SK-N-SH treated with all-trans-retinoic acid at 6 μM for 48 hours (cell line): ENCODE measurements around the gene ZNF880.
"Not testable (repeated sequence)": the region's sequence is repeated elsewhere in the genome, so short reads cannot be mapped to it uniquely, and the experiment has no call there.

Experiments
- ATAC-seq: fragments of 200-7000 bp; cut with Tn5 transposase; 3 replicates; pipeline ENCODE4 v1.9.1; 2020; ENCODE audit warnings: mild to moderate bottlenecking, moderate library complexity
- ARNTL ChIP-seq: fragments of 450-650 bp; formaldehyde crosslinking; IDR thresholded peaks from 2 replicates; pipeline ENCODE4 v1.5.0; 2020; ENCODE audit warnings: low read depth, mild to moderate bottlenecking, moderate library complexity, borderline replicate concordance
- BACH2 ChIP-seq: fragments of 250-450 bp; sonication (Bioruptor Pico); IDR thresholded peaks from 2 replicates; pipeline ENCODE4 v1.9.0; 2021; ENCODE audit warnings: mild to moderate bottlenecking, borderline replicate concordance
- CSDC2 ChIP-seq: fragments of 250-450 bp; sonication (Bioruptor Pico); IDR thresholded peaks from 2 replicates; pipeline ENCODE4 v1.5.0; 2020; ENCODE audit warnings: mild to moderate bottlenecking, moderate library complexity
- CSRNP3 ChIP-seq: fragments of 250-450 bp; sonication (Bioruptor Pico); IDR thresholded peaks from 2 replicates; pipeline ENCODE4 v1.5.1; 2021; ENCODE audit warnings: mild to moderate bottlenecking, moderate library complexity
- ESRRG ChIP-seq: fragments of 250-450 bp; sonication (Bioruptor Pico); IDR thresholded peaks from 2 replicates; pipeline ENCODE4 v1.6.1; 2021; ENCODE audit warnings: mild to moderate bottlenecking
- GLIS3 ChIP-seq: fragments of 250-450 bp; sonication (Bioruptor Pico); IDR thresholded peaks from 2 replicates; pipeline ENCODE4 v1.5.0; 2020; ENCODE audit warnings: mild to moderate bottlenecking, moderate library complexity
- ISL1 ChIP-seq: fragments of 250-450 bp; sonication (Bioruptor Pico); IDR thresholded peaks from 2 replicates; pipeline ENCODE4 v2.1.2; 2022; ENCODE audit warnings: mild to moderate bottlenecking, moderate library complexity
- OSR1 ChIP-seq: fragments of 250-450 bp; sonication (Bioruptor Pico); IDR thresholded peaks from 2 replicates; pipeline ENCODE4 v1.8.0; 2022; ENCODE audit warnings: moderate library complexity, mild to moderate bottlenecking, inconsistent platforms
- PATZ1 ChIP-seq: fragments of 250-450 bp; sonication (Bioruptor Pico); IDR thresholded peaks from 2 replicates; pipeline ENCODE4 v1.8.0; 2020; ENCODE audit warnings: mild to moderate bottlenecking, moderate library complexity, borderline replicate concordance
- PPARA ChIP-seq: fragments of 250-450 bp; sonication (Bioruptor Pico); IDR thresholded peaks from 2 replicates; pipeline ENCODE4 v1.5.0; 2020; ENCODE audit warnings: mild to moderate bottlenecking, borderline replicate concordance
- RARB ChIP-seq: fragments of 250-450 bp; sonication (Bioruptor Pico); IDR thresholded peaks from 2 replicates; pipeline ENCODE4 v1.8.0; 2021; ENCODE audit warnings: mild to moderate bottlenecking, moderate library complexity
- SNAI2 ChIP-seq: fragments of 250-450 bp; sonication (Bioruptor Pico); IDR thresholded peaks from 2 replicates; pipeline ENCODE4 v1.5.0; 2020; ENCODE audit warnings: mild to moderate bottlenecking, moderate library complexity
- TCF4 ChIP-seq: fragments of 250-450 bp; sonication (Bioruptor Pico); IDR thresholded peaks from 2 replicates; pipeline ENCODE4 v1.8.0; 2021; ENCODE audit warnings: mild to moderate bottlenecking, moderate library complexity, borderline replicate concordance
- ZC3H10 ChIP-seq: fragments of 250-450 bp; sonication (Bioruptor Pico); IDR thresholded peaks from 2 replicates; pipeline ENCODE4 v1.5.1; 2021; ENCODE audit warnings: mild to moderate bottlenecking, moderate library complexity
- ZFP30 ChIP-seq: fragments of 450-650 bp; formaldehyde crosslinking; IDR thresholded peaks from 2 replicates; pipeline ENCODE4 v1.5.0; 2022; ENCODE audit warnings: mild to moderate bottlenecking, moderate library complexity
- ZNF565 ChIP-seq: fragments of 450-650 bp; formaldehyde crosslinking; conservative IDR thresholded peaks from 2 replicates; pipeline ENCODE4 v1.5.0; 2020; ENCODE audit warnings: low read depth, mild to moderate bottlenecking, moderate library complexity
- ZNF70 ChIP-seq: fragments of 450-650 bp; formaldehyde crosslinking; IDR thresholded peaks from 2 replicates; pipeline ENCODE4 v1.5.0; 2020; ENCODE audit warnings: mild to moderate bottlenecking, moderate library complexity
- ZNF8 ChIP-seq: fragments of 450-650 bp; formaldehyde crosslinking; IDR thresholded peaks from 2 replicates; pipeline ENCODE4 v1.5.0; 2020; ENCODE audit warnings: mild to moderate bottlenecking, moderate library complexity
- TF ChIP-seq, protein P1 (sequence below): fragments of 250-450 bp; sonication (Bioruptor Pico); IDR thresholded peaks from 2 replicates; pipeline ENCODE4 v1.8.0; 2021; ENCODE audit warnings: low read depth, mild to moderate bottlenecking, moderate library complexity, borderline replicate concordance
- TF ChIP-seq, protein P2 (sequence below): fragments of 250-450 bp; sonication (Bioruptor Pico); IDR thresholded peaks from 2 replicates; pipeline ENCODE4 v1.5.0; 2020; ENCODE audit warnings: mild to moderate bottlenecking, moderate library complexity

Gene ZNF880

DNA sequence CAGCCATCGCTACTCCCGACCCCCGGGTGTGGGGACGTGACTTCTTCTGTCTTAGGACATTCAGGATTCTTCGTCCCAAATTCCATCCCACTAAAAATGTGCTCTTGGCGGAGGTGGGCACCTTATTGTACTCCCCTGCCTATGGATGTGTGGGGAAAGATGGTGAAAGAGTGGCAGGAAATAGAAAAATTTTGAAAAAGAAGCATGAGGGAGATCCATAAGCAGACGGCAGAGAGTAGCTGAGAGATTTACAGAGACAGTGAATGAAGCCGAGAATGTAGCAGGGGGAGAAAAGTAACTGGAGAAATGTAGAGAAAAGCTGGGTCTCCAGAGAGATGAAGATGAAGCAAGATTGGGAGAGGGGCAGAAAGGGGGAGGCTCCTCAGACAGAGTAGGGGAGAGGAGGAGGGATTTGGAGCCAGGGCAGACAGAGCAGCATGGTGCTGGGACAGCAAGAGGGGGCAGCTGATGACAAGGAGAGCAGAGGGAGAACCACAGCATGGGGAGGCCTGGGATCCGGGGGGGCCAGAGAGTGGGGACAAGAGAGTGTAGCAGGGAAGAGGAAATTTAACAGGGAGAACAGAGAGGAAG, 32.8 kb upstream of the ZNF880 start:
- ATAC-seq = peak; percentile 54
- TF ChIP-seq ZNF70 (CRISPR knock-in tag) (no peak), ESRRG (CRISPR knock-in tag) (no peak), RARB (no peak), CSDC2 (no peak), BACH2 (no peak)

DNA sequence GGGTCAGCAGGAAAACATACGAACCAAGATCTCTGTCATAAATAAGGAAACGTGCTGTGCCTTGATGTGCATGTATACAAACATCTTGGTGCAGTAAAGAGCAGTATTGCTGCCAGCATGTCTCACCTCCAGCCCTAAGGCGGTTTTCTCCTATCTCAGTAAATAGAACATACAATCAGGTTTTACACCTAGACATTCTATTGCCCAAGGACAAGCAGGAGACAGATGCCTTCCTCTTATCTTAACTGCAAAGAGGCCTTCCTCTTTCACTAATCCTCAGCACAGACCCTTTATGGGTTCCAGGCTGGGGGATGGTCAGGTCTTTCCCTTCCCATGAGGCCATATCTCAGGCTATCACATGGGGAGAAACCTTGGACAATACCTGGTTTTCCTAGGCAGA, 30.7 kb upstream of the ZNF880 start:
- ATAC-seq = not testable (repeated sequence)

DNA sequence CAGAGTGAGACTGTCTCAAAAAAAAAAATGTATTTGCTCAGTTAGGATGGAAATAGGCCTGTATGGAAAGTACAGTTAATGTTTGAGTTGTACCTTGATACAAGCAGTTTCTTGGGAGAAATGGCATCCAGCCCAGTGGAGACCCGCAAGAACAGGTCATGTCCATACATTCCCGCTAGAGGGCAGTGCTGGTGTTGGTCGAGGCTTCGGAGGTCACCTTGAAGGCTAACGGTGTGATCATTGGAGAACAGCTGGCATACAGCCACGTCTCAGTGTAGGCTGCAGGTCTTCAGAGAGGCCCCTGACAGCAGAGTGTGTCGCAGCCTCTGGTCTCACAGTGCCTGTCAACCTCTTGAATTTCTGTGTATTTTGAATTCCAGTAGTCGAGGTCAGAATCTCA, 26.2 kb upstream of the ZNF880 start:
- no peak; the same call in 2 of the 3 replicates for ATAC-seq
- TF ChIP-seq PATZ1 (CRISPR knock-in tag) (no peak), PPARA (CRISPR knock-in tag) (no peak), ZNF8 (CRISPR knock-in tag) (no peak), SNAI2 (no peak), TCF4 (CRISPR knock-in tag) (no peak), ZC3H10 (CRISPR knock-in tag) (no peak), OSR1 (no peak), BACH2 (no peak), ESRRG (CRISPR knock-in tag) (no peak), ISL1 (CRISPR knock-in tag) (no peak), ZFP30 (CRISPR knock-in tag) (no peak), ZNF565 (CRISPR knock-in tag) (no peak)
- TF ChIP-seq, protein P1, sequence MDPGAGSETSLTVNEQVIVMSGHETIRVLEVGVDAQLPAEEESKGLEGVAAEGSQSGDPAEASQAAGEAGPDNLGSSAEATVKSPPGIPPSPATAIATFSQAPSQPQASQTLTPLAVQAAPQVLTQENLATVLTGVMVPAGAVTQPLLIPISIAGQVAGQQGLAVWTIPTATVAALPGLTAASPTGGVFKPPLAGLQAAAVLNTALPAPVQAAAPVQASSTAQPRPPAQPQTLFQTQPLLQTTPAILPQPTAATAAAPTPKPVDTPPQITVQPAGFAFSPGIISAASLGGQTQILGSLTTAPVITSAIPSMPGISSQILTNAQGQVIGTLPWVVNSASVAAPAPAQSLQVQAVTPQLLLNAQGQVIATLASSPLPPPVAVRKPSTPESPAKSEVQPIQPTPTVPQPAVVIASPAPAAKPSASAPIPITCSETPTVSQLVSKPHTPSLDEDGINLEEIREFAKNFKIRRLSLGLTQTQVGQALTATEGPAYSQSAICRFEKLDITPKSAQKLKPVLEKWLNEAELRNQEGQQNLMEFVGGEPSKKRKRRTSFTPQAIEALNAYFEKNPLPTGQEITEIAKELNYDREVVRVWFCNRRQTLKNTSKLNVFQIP (CRISPR knock-in tag) = no peak
- TF ChIP-seq, protein P2, sequence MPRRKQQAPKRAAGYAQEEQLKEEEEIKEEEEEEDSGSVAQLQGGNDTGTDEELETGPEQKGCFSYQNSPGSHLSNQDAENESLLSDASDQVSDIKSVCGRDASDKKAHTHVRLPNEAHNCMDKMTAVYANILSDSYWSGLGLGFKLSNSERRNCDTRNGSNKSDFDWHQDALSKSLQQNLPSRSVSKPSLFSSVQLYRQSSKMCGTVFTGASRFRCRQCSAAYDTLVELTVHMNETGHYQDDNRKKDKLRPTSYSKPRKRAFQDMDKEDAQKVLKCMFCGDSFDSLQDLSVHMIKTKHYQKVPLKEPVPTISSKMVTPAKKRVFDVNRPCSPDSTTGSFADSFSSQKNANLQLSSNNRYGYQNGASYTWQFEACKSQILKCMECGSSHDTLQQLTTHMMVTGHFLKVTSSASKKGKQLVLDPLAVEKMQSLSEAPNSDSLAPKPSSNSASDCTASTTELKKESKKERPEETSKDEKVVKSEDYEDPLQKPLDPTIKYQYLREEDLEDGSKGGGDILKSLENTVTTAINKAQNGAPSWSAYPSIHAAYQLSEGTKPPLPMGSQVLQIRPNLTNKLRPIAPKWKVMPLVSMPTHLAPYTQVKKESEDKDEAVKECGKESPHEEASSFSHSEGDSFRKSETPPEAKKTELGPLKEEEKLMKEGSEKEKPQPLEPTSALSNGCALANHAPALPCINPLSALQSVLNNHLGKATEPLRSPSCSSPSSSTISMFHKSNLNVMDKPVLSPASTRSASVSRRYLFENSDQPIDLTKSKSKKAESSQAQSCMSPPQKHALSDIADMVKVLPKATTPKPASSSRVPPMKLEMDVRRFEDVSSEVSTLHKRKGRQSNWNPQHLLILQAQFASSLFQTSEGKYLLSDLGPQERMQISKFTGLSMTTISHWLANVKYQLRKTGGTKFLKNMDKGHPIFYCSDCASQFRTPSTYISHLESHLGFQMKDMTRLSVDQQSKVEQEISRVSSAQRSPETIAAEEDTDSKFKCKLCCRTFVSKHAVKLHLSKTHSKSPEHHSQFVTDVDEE (CRISPR knock-in tag) = no peak

DNA sequence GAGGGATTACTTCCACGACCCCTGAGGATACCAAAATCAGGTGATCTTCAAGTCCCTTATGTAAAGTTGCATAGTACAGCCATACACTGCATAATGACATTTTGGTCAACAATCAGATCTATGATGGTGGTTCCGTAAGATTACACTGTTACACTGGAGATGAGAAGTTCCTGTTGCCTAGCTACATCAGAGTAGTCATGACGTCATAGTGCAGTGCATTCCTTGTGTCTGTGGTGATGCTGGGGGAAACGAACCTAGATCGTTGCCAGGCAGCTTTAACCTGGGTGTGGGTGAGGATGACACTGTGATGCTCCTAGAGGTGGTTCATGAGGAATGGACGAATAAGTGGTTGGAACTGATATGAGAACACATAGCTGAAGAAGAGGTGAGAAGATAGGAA, 24.6 kb upstream of the ZNF880 start:
- ATAC-seq = no peak
- TF ChIP-seq RARB (no peak), ARNTL (CRISPR knock-in tag) (no peak), ESRRG (CRISPR knock-in tag) (no peak), PPARA (CRISPR knock-in tag) (no peak), OSR1 (no peak), ISL1 (CRISPR knock-in tag) (no peak), TCF4 (CRISPR knock-in tag) (no peak), ZNF8 (CRISPR knock-in tag) (no peak), GLIS3 (no peak), CSRNP3 (CRISPR knock-in tag) (no peak), CSDC2 (no peak), ZNF565 (CRISPR knock-in tag) (no peak), PATZ1 (CRISPR knock-in tag) (no peak), ZFP30 (CRISPR knock-in tag) (no peak), ZC3H10 (CRISPR knock-in tag) (no peak), BACH2 (no peak)
- TF ChIP-seq, protein P2 (CRISPR knock-in tag) = no peak
- TF ChIP-seq, protein P1 (CRISPR knock-in tag) = no peak
